HFFc6 (cell line): ENCODE measurements around the gene PTGDR. TPM values are rescaled to one million over a fixed set of nuclear protein-coding genes. Genes with fewer than 3 reads are reported as not detected.

Experiments
- DNase-seq: peaks from one replicate; pipeline ENCODE4 v3.0.0-alpha.2; 2018
- H3K27ac Mint-ChIP-seq: 2 replicates; pipeline ENCODE4 v1.8.0; 2020; ENCODE audit warnings: mild to moderate bottlenecking, mixed read lengths
- H3K27me3 Mint-ChIP-seq: 2 replicates; pipeline ENCODE4 v1.8.0; 2021; ENCODE audit warnings: mild to moderate bottlenecking, moderate library complexity, mixed read lengths; ENCODE audit not compliant: insufficient read depth
- H3K36me3 Mint-ChIP-seq: 2 replicates; pipeline ENCODE4 v1.8.0; 2021; ENCODE audit warnings: low read depth, mixed read lengths
- H3K4me1 Mint-ChIP-seq: 2 replicates; pipeline ENCODE4 v1.8.0; 2020; ENCODE audit warnings: low read depth, mixed read lengths
- H3K4me3 Mint-ChIP-seq: 2 replicates; pipeline ENCODE4 v1.8.0; 2020; ENCODE audit warnings: mild to moderate bottlenecking, moderate library complexity, mixed read lengths
- H3K9me3 Mint-ChIP-seq: 2 replicates; pipeline ENCODE4 v1.8.0; 2020; ENCODE audit warnings: mild to moderate bottlenecking, mixed read lengths
- total RNA-seq, 6 experiments: library from RNA; stranded (reverse); fragmentation: NEBNext Ultra II Directional; extraction: Animal tissue kit (Norgen Biotek cat#: 25700); gene quantifications; 2 replicates in 1 of 6; 3 replicates in 5 of 6; pipeline ENCODE4 v1.2.3, GENCODE V29; 2021
- TF ChIP-seq, protein P1 (sequence below): fragments of 200-600 bp; sonication (generic); IDR thresholded peaks from 2 replicates; pipeline ENCODE4 v1.5.0; 2021; ENCODE audit warnings: antibody characterized with exemption, mild to moderate bottlenecking

Gene PTGDR
- total RNA-seq, 6 experiments from 2014 or later = not detected

DNA sequence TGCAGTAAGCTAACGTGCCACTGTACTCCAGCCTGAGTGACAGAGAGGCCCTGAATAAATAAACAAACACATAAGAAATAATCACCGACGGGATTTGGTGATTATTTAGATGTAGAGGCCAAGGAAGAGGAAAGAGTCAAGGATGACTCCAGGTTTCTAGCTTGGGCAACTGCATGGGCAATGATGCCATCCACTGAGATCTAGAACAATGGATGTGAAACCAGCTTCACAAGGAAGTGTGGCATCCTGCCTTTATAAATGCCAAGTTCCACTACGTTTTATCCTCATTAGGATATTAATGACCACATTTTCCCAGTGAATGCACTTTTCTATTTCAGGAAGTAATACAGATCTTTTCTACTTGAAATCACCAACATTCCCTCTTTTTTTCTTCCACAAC is 35.7 kb downstream of the PTGDR start:
- Mint-ChIP-seq H3K27ac (no peak overlapping the region), H3K4me3 (no peak overlapping the region), H3K4me1 (no peaks in the 10 kb centered on the region), H3K36me3 (no peaks in the 10 kb centered on the region), H3K27me3 (peaks cover 17% of the 10 kb centered on the region), H3K9me3 (no peaks in the 10 kb centered on the region)
- DNase-seq = no peak
- TF ChIP-seq, protein P1, sequence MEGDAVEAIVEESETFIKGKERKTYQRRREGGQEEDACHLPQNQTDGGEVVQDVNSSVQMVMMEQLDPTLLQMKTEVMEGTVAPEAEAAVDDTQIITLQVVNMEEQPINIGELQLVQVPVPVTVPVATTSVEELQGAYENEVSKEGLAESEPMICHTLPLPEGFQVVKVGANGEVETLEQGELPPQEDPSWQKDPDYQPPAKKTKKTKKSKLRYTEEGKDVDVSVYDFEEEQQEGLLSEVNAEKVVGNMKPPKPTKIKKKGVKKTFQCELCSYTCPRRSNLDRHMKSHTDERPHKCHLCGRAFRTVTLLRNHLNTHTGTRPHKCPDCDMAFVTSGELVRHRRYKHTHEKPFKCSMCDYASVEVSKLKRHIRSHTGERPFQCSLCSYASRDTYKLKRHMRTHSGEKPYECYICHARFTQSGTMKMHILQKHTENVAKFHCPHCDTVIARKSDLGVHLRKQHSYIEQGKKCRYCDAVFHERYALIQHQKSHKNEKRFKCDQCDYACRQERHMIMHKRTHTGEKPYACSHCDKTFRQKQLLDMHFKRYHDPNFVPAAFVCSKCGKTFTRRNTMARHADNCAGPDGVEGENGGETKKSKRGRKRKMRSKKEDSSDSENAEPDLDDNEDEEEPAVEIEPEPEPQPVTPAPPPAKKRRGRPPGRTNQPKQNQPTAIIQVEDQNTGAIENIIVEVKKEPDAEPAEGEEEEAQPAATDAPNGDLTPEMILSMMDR = no peak

DNA sequence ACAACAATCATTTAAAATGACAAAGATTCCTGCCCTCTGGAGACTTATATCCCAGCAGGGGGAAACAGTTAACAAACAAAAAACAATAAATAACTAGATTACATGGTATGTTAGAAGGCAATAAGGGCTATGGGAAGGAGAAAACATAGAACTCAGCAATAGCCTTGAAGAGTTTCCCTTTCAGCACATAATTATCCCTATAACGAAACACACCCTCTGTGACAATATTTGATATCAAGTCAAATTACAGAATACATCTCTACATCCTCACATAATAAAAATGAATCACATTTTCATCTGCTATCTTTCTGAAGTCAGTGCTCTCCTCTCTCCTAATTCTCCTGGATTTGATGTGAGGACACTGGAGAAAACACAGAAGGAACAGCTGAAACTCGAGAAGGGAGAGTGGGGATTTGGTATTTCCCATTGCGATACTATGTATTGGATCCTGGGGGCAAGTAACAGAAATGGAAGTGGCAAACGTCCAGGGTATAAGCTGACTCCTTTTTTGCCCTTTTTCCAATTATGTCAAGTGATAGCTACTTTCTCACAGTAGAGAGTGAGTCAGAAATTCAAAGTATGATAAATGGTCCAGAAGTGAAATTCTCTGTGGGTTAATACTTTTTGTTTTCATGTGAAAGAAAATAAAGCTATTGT is 36.9 kb downstream of the PTGDR start:
- TF ChIP-seq, protein P1 = no peak
- DNase-seq = no peak
- H3K27ac Mint-ChIP-seq = no peak overlapping the region

DNA sequence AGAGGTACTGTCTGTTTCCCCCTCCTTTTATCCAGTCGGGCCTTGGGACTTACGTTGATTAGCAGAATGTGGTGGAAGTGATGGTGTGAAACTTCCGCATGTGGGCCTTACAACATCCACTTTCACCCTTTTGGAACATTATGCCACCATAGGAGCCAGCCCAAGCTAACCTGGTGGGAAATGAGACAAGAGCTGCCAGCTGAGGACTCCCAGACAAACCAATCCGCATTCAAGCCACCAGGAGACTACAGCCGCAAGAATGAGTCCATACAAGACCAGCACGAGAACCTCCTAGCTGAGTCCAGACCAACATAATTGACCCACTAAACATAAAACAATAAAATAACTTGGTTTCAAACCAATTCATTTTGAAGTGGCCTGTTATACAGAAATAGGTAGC is 37.5 kb downstream of the PTGDR start:
- TF ChIP-seq, protein P1 = no peak
- Mint-ChIP-seq H3K27me3 (peaks cover 20% of the 10 kb centered on the region), H3K9me3 (no peaks in the 10 kb centered on the region), H3K4me3 (no peak overlapping the region), H3K4me1 (no peaks in the 10 kb centered on the region), H3K27ac (no peak overlapping the region), H3K36me3 (no peaks in the 10 kb centered on the region)
- DNase-seq = no peak

More for the DNA sequence above, 36.9 kb downstream of the PTGDR start:
- H3K36me3 Mint-ChIP-seq = no peaks in the 10 kb centered on the region
- H3K4me3 Mint-ChIP-seq = no peak overlapping the region
- no peaks in the 10 kb centered on the region for H3K4me1 Mint-ChIP-seq
- peaks cover 17% of the 10 kb centered on the region for H3K27me3 Mint-ChIP-seq
- no peaks in the 10 kb centered on the region for H3K9me3 Mint-ChIP-seq

DNA sequence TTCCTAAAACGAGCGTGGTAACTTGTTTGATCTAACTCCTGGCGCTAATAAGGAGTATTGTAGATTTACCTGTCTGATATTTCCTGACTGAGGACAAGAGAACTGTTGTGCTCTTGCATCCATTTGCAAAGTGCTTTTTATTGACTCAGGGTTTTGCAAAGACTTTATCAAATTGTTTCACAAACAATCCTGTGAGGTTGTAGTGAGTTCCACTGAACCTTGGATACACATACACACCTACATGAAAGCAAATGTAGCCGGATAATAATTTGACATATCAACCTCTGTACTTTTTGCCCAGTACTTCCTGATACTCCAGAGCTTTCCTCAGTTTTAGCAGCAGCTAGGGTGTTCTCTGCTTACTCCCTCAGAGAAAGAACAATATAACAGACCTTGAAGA is 39.9 kb downstream of the PTGDR start:
- Mint-ChIP-seq H3K27me3 (peaks cover 20% of the 10 kb centered on the region), H3K36me3 (no peaks in the 10 kb centered on the region), H3K4me1 (no peaks in the 10 kb centered on the region), H3K9me3 (no peaks in the 10 kb centered on the region), H3K4me3 (no peak overlapping the region), H3K27ac (no peak overlapping the region)
- TF ChIP-seq, protein P1 = no peak
- no peak for DNase-seq

DNA sequence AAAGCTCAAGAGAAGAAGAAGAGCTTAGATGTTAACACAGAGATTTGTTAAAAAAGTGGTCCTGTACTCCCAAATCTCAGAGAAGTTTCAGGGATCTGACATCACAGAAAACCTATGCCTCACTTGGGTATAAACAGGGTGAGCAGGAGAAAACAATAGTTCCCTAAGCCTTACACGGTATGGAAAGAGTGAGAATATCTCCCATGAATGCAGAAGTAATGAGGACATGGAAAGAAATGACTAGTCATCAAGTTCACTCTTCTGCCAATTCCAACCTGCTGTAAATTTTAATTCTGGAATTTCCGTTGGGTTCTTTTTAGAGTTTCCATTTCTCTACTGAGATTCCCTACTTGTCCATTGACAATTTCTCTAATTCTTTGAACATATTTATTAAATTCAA is 40.4 kb downstream of the PTGDR start:
- no peak overlapping the region for H3K27ac Mint-ChIP-seq

More for the DNA sequence above, 40.4 kb downstream of the PTGDR start:
- no peak for DNase-seq
- no peak overlapping the region for H3K4me3 Mint-ChIP-seq
- no peaks in the 10 kb centered on the region for H3K9me3 Mint-ChIP-seq
- TF ChIP-seq, protein P1 = no peak
- no peaks in the 10 kb centered on the region for H3K36me3 Mint-ChIP-seq
- H3K4me1 Mint-ChIP-seq = no peaks in the 10 kb centered on the region
- peaks cover 16% of the 10 kb centered on the region for H3K27me3 Mint-ChIP-seq
